D721Med (cell line): ENCODE results near the gene PARP4.
"Not testable (repeated sequence)": the region's sequence is repeated elsewhere in the genome, so short reads cannot be mapped to it uniquely, and the experiment has no call there.

Experiments
- DNase-seq: peaks from one replicate; pipeline ENCODE4 v3.0.0; 2011; ENCODE audit warnings: low spot score; ENCODE audit not compliant: insufficient read length
- FAIRE-seq: peaks from 2 replicates; lab custom pipeline; 2011; peaks lifted over from hg19 to GRCh38; lab: Jason Lieb, UNC
- CTCF ChIP-seq: IDR thresholded peaks from 2 replicates; pipeline ENCODE4 v1.5.1; 2012; ENCODE audit warnings: mild to moderate bottlenecking, control low read depth; ENCODE audit not compliant: insufficient read depth; ENCODE audit errors: missing control alignments

The PARP4 gene

DNA sequence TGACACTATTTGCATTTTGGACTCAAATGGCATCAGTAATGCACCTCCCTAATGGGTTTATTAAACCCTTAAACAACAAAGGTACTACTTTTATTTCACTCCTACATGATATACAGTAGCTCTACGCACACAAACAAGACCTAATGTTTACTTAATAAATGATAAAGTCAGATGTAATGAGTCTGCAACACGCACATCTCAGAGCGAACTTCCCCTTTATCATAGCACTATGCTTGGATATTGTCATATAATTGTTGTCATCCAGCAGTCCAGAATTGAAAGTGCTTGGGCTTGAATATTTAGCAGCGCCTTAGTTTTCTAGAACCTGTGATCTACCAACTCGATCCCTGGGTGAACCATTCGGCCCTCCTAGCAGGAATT is 772 bp downstream of the PARP4 start:
- FAIRE-seq = no peak
- no peak for TF ChIP-seq CTCF
- no peak for DNase-seq

GRCh38 chr13:24511019-24511815 is 1.4 kb downstream of the PARP4 start:
- DNase-seq (no peak), FAIRE-seq (no peak)

DNA sequence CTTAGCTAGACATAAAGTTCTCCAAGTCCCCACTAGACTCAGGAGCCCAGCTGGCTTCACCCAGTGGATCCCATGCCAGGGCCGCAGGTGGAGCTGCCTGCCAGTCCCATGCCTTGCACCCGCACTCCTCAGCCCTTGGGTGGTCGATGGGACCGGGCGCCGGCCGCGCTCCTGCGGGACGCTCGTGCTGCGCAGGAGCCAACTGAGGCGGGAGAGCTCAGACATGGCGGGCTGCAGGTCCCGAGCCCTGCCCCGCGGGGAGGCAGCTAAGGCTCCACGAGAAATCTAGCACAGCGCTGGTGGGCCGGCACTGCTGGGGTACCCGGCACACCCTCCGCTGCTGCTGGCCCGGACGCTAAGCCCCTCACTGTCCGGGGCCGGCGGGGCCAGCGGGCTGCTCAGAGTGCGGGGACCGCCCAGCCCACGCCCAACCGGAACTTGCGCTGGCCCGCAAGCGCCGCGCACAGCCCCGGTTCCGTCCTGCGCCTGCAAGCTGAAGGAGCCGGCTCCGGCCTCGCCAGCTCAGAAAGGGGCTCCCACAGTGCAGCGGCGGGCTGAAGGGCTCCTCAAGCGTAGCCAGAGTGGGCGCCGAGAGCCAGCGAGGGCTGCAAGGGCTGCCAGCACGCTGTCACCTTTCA is 5.8 kb downstream of the PARP4 start:
- FAIRE-seq = no peak
- TF ChIP-seq CTCF = no peak
- DNase-seq = no peak

More at GRCh38 chr13:24511019-24511815, 1.4 kb downstream of the PARP4 start:
- no peak for TF ChIP-seq CTCF

DNA sequence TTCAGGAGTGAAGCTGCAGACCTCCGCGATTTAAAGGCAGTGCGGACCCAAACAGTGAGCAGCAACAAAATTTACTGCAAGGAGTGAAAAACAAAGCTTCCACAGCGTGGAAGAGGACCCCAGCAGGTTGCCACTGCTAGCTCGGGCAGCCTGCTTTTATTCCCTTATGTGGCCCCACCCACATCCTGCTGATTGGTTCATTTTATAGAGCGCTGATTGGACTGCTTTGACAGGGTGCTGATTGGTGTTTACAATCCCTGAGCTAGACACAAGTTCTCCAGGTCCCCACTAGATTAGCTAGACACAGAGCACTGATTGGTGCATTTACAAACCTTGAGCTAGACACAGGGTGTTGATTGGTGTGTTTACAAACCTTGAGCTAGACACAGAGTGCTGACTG is 6.3 kb downstream of the PARP4 start:
- not testable (repeated sequence) for FAIRE-seq, DNase-seq

GRCh38 chr13:24505756-24506155 is 6.8 kb downstream of the PARP4 start:
- DNase-seq (no peak), FAIRE-seq (no peak)
- TF ChIP-seq CTCF = no peak

- FAIRE-seq = no peak
- DNase-seq = no peak
- no peak for TF ChIP-seq CTCF
Measured at GRCh38 chr13:24505256-24505655, 7.3 kb downstream of the PARP4 start.

- FAIRE-seq = no peak
- DNase-seq = no peak
- no peak for TF ChIP-seq CTCF
Measured at GRCh38 chr13:24503379-24503696, 9.2 kb downstream of the PARP4 start.
